Astrocyte of the spinal cord (primary cell): ENCODE results near the gene ZNF100.
"Not testable (repeated sequence)": the region's sequence is repeated elsewhere in the genome, so short reads cannot be mapped to it uniquely, and the experiment has no call there.

Experiments used
- DNase-seq: peaks from one replicate; pipeline ENCODE4 v3.0.0; 2011; ENCODE audit warnings: low read depth, low spot score
- H3K4me3 ChIP-seq: 2 replicates; pipeline ENCODE4 v1.5.1; 2011; ENCODE audit warnings: low read depth, mild to moderate bottlenecking, low read length, moderate library complexity
- CTCF ChIP-seq: IDR thresholded peaks from 2 replicates; pipeline ENCODE4 v1.5.1; 2012; ENCODE audit warnings: low read depth, mild to moderate bottlenecking, low read length, inconsistent platforms
- in situ Hi-C: cut with HindIII; loops from 2 replicates; pipeline ENCODE4 v1.10.0; 2017; ENCODE audit warnings: low sequenced_read_pairs

Gene ZNF100

GRCh38 chr19:21680671-21681070 is 86.7 kb downstream of the ZNF100 start:
- in situ Hi-C loops = no loop called here
- no peak for DNase-seq
- H3K4me3 ChIP-seq = no peak overlapping the region
- TF ChIP-seq CTCF = no peak

DNA sequence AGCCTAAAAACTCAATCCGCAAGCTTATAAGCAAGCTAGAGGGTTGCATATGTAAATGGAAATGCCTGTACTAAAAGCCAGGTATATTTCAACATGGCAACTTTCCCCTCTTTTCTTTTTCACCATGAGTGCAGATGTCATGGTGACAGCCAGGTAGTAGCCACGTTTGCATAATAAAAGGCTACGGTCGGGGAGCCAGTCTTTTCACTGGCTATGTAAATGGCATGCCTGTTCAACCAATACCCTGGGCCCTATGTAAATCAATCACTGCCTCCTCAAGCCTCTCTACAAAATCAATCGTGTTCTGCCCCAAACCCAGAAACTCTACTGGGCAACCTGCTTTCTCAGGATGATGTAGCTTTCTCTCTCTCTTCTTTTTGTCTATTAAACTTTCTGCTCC is 87.4 kb downstream of the ZNF100 start:
- DNase-seq = no peak
- no peak for TF ChIP-seq CTCF
- in situ Hi-C loops = no loop called here

DNA sequence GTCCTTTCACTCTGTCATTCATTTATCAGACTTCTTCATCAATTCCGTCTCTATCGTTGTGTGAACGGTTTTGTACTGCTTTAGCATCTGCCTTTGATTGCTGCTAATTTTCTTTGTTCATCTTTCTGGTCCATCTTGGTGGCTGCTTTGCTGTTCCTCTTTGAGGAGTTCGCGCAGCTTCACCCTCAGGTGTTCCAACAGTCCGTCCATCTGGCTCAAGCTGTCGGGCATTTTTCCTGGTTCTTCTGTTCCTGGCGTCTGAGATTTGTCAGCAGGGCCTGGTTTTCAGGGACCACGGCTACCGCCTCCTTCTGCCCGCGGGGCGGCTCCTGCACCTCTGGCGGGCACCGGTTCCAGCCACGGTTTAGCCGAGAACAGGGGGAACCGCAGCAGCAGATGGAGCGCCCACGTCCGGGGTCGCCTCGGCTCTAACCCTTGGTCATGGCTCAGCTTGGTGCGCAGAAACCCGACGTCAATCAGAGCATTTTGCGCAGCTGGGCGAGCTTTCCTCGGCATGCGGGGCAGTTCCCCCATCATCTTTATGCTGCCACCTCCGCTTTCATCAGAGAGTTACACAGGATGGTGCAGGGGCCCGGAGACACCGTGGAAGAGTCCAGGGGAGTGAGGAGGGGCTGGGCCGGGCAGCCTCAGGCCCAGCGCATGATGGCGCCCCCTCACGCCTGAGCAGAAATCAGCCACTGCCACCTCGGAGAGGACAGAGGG is 89.5 kb downstream of the ZNF100 start:
- DNase-seq = no peak
- no peak for TF ChIP-seq CTCF
- H3K4me3 ChIP-seq = no peak overlapping the region
- in situ Hi-C loops = no loop called here

More for the DNA sequence above, 87.4 kb downstream of the ZNF100 start:
- H3K4me3 ChIP-seq = no peak overlapping the region

GRCh38 chr19:21674454-21674853 is 92.9 kb downstream of the ZNF100 start:
- no peak for TF ChIP-seq CTCF
- no peak for DNase-seq
- no peak overlapping the region for H3K4me3 ChIP-seq
- in situ Hi-C loops = no loop called here

GRCh38 chr19:21673479-21673878 is 93.9 kb downstream of the ZNF100 start:
- DNase-seq, in situ Hi-C loops: not testable (repeated sequence)

More at GRCh38 chr19:21673479-21673878, 93.9 kb downstream of the ZNF100 start:
- not testable (repeated sequence) for H3K4me3 ChIP-seq
